HUES6 (cell line): ENCODE results near the gene MAB21L3.

ENCODE experiments used
- H3K27ac ChIP-seq: 2 replicates; pipeline ENCODE4 v1.7.0; 2013; ENCODE audit warnings: low read depth, mild to moderate bottlenecking, low read length, inconsistent platforms
- H3K27me3 ChIP-seq: 2 replicates; pipeline ENCODE4 v1.6.1; 2013; ENCODE audit warnings: low read length; ENCODE audit not compliant: control insufficient read depth, insufficient read depth
- H3K36me3 ChIP-seq: 2 replicates; pipeline ENCODE4 v1.6.1; 2013; ENCODE audit warnings: low read length; ENCODE audit not compliant: control insufficient read depth, insufficient read depth
- H3K4me1 ChIP-seq: 2 replicates; pipeline ENCODE4 v1.6.1; 2013; ENCODE audit warnings: low read length; ENCODE audit not compliant: control insufficient read depth, insufficient read depth
- H3K4me3 ChIP-seq: 2 replicates; pipeline ENCODE4 v1.5.1; 2013; ENCODE audit warnings: low read depth, low read length
- H3K9ac ChIP-seq: one replicate; pipeline ENCODE4 v1.6.1; 2013; ENCODE audit warnings: mild to moderate bottlenecking, low read length
- H3K9me3 ChIP-seq: 2 replicates; pipeline ENCODE4 v1.6.1; 2013; ENCODE audit warnings: low read depth, low read length; ENCODE audit not compliant: control insufficient read depth, insufficient read depth

MAB21L3 gene

GRCh38 chr1:116179964-116180363, 68.8 kb downstream of the MAB21L3 start:
- no peak overlapping the region for H3K9ac ChIP-seq
- no peaks in the 10 kb centered on the region for H3K36me3 ChIP-seq
- H3K9me3 ChIP-seq = no peaks in the 10 kb centered on the region
- no peaks in the 10 kb centered on the region for H3K4me1 ChIP-seq
- no peaks in the 10 kb centered on the region for H3K27me3 ChIP-seq
- no peak overlapping the region for H3K27ac ChIP-seq
- H3K4me3 ChIP-seq = no peak overlapping the region

GRCh38 chr1:116182019-116182714, 71.0 kb downstream of the MAB21L3 start:
- Histone ChIP-seq H3K9ac (no peak overlapping the region), H3K4me1 (no peaks in the 10 kb centered on the region), H3K4me3 (no peak overlapping the region), H3K36me3 (no peaks in the 10 kb centered on the region), H3K9me3 (no peaks in the 10 kb centered on the region), H3K27me3 (no peaks in the 10 kb centered on the region), H3K27ac (no peak overlapping the region)
